GM21717 (cell line): ENCODE results near the gene PRRC2B.
"Not testable (repeated sequence)": the region's sequence is repeated elsewhere in the genome, so short reads cannot be mapped to it uniquely, and the experiment has no call there.

Experiments
- ATAC-seq: cut with Tn5 transposase; IDR thresholded peaks from one replicate; pipeline ENCODE4 v1.9.1; 2021; ENCODE audit warnings: mild to moderate bottlenecking, moderate library complexity; ENCODE audit not compliant: unreplicated experiment

PRRC2B gene

DNA sequence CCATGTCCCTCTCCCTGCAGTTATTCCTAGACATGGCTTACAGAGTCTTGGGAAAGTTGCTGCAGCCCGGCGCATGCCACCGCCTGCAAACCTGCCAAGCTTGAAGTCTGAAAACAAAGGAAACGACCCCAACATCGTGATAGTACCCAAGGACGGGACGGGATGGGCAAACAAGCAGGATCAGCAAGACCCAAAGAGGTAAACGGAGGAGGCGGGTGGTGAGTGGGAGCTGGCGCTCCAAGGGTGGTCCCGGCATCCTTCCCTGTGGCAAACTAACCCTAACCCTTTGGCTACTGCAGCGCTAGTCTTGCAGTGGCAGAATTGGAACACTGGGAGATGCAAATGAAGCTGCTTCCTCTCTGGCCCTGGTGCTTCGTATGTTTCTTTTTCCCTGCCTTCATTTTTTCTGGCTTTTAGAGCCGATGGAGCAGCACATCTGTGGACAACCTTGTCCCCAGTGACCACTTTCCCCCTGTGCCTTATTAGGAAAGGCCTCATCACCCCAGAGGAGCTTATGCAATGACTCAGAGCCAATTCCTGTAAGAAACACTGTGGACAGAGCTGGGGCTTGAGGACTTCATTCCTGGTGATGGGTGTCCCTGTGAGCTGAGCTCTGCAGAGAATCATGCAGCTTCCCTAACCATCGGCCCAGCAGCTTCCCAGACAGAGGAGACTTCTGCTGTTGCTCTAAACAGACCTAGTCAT is 38.9 kb downstream of the PRRC2B start:
- no peak for ATAC-seq

DNA sequence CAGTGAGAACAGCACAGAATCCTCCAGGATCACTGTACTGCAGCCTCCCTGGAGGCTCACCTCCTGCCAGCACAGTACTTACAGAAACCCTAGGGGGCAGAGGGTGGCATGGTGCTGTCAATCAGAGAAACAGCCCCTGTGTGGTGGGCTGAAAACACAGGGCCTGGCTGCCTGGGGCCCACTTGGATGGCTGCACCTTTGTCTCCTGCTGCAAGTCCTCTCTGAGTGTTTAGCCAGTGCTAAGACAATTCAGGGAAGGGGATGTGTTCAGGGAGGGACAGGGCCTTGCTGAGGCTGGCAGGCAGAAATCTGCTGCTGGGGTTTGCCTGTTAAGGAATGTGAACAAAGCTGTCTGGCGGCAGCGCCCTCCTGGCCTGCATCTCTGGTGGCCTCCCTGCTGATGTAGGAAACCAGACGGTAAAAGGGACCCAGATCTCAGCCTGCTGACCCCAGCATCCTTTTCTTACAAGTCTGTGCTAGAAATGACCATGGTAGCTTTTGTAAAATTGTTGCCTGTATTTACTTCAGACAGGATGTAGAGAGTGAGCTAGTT is 39.5 kb downstream of the PRRC2B start:
- no peak for ATAC-seq

DNA sequence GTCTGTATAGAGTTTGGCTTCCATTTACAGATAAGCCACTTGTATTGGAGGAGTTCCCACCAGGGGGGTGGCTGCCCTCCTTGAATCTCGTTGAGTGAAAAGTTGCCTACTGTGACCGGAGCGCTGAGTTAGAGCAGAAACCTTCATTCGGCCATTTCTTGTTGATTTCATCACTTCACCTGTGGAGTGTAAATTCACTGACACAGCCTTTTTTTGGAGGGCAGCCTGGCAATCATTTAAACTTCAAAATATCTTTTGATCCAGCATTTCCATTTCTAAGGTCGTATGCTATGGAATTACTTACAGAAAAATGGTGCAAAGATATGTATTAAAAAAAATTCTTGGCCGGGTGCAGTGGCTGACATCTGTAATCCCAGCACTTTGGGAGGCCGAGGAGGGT is 40.8 kb downstream of the PRRC2B start:
- no peak for ATAC-seq

DNA sequence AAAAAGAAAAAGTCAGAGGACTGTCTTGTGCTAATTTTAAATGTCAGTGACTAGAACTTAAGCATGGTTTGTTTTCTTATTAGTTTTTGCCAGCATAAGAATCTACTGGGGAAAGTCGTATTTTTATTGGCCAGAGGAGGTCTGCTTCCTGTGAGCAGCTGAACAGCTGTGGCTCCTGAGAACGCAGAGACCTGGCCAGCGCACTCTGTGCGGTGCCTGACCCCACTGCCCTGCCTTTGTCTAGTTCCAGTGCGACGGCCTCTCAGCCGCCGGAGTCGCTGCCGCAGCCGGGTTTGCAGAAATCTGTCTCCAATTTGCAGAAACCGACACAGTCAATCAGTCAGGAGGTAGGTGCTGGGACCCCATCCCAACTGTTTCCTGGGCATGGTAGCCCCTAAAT is 42.5 kb downstream of the PRRC2B start:
- no peak for ATAC-seq

DNA sequence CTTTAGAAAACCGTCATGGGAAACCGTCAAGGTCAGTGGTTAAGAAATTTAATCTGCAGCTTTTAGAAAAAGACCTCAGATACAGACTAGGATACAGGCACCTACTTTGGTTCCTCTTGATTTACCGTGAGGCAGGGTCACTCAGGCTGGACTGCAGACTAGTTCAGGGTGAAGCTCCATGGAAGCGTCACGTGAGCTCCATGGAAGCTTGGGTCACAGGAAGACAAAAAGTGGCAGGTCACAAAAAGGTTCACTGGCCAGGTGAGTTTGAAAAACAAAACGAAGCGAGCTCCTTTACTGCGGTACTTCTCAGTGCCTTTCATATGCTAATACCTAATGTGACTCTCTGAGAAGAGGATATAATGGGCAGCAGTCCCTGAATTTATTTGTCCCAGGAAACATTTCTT is 43.0 kb downstream of the PRRC2B start:
- ATAC-seq = no peak

DNA sequence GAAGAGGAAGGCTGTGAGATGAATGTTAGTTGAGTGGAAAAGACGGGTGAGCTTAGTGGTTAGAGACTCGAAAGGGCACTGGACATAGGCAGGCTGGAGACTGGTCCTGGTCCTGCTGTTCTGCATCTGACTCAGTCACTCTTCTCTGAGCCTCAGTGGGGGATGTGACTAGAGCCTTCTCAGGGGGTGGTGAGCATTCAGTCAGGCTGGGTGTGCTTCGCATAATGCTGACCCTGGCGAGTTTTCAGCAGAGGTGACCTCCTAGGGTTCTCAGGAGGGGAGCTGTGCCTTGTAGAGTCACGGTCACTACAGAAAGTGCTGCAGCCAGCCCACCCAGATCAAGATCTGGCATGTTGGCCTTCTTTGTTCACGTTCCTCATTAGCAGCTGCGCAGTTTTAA is 44.3 kb downstream of the PRRC2B start:
- no peak for ATAC-seq

DNA sequence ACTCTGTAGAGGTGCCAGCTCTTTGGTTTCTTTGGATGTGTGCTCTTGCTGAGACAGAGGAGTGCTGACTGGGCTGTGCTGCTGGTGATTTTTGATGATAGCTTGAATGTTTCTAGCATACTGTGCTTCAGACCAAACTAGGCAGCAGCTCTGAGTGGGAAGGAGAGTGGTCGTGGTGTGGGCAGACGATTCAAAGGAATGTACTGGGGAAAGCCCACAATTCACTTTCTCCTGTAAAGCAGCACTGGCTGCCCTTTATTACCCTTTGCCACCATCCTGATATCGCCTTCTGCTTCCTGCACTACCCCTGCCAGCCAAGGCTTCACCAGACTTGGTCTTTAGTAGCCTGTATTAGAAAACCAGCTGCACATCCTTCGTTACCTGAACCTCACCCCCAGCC is 45.3 kb downstream of the PRRC2B start:
- no peak for ATAC-seq

DNA sequence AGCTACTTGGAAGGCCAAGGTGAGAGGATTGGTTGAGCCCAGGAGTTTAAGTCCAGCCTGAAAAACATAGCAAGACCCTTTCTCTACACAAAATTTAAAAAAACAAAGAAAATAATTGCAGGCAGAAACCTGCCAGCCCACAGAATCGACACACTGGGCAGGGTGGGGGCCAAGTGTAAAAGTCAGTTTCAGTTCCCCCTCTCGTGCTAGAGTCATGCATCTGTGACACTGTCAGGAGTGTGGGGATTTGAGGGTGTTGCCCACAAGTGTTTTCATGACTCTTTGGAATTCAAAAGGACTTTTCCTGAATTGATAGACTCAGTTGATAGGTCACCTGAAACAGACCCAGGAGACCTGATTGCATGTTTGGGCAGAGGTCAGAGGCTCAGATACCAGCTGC is 47.6 kb downstream of the PRRC2B start:
- ATAC-seq = no peak

DNA sequence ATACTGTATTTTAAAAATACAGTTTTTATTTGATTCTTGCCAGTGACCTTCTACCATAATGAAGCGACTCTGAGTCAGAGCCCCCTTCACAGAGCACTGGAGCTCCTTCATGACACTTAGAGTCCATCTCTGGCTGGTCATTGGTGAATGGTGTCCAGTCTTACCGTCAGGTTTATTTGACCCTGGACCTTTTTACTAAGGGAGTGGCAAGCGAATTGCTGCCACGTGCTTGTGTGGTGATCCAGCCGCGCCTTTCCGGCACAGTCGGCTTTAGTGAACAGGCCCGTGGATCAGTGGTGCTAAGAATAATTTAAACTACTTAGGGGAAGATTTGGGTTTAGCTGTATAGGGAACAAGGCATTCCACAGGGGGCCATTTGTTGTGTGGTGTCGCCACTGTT is 48.5 kb downstream of the PRRC2B start:
- ATAC-seq = no peak

DNA sequence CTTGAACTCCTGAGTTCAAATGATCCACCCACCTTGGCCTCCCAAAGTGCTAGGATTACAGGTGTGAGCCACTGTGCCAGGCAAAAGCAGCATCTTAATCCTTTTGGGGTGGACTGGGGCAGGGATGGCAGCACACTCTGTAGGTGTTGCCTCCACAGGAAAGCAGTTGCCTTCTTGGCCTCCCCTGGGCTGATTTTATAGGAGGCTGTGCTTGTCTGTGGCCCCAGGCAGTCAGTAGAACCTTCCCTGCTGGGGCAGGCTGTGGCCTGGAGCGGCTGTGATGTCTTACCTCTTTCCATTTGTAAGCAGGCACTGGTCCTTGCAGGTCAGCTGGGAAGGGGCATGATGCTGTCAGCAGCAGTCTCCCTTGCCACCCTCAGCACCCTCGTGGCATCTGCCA is 49.8 kb downstream of the PRRC2B start:
- no peak for ATAC-seq

DNA sequence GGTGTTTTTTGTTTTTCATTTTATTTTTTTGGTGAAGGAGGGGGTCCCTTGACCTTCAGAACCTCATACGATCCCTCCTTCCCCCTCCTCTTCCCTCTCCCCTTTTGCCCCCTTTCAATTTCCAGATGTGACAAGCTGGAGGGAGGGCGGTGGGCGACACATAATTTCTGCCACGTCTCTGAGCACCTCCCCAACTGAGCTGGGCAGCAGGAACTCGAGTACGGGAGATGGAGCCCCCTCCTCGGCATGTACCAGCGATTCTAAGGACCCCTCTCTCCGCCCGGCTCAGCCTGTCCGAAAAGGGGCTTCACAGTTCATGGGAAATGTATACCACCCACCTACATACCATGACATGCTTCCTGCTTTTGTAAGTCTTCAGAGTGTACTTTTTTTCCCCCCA is 52.4 kb downstream of the PRRC2B start:
- no peak for ATAC-seq

DNA sequence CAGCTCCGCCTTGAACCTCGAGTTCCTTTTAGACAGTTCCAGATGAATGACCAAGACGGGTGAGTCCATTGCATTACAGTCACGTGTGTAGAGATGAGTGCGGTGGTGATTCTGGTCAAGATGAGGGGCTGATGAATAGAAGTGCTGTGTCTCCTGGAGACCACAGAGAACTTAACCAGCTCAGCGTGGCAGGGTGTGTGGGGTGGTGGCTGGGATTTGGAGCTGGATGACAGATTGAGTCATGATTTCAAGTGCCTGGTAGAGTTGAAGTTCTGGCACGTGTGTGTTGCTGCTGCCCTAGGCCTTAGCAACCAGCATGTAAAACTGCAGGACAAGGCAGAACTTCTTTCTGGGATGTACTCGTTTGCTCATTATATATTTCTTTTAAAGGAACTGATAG is 53.3 kb downstream of the PRRC2B start:
- no peak for ATAC-seq

DNA sequence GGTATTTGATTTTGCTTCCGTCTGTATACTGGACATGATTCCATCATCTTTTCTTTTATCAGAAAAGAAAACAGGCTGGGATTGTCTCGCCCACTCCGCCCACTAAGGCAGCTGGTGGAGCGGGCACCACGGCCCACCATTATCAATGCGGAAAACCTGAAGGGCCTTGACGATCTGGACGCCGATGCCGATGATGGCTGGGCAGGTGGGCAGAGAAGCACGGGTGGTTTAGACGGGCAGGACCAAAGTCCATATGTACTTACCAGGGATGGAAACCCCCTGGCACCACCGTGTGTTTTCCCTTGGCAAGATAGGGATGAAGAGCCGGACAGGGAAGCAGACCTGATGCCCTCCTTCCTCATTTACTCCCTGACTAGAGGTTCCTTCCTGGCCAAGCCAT is 53.7 kb downstream of the PRRC2B start:
- no peak for ATAC-seq

DNA sequence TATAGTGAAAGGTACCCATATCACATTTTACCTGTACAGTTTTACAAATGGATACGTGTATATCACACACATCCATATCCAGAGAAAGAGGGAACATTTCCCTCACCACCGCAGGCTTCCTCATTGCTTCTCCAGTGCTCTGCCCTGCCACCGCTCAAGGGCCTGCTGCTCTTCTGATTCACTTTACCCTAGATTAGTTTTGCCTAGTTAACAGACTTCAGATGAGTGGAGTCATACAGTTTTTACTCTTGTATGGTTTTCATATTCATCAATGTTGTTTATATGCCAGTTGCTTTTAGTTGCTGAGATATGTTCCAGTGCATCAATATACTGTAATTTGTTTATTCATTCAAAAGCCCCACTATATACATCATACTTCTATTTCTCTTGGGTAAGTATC is 54.9 kb downstream of the PRRC2B start:
- no peak for ATAC-seq

DNA sequence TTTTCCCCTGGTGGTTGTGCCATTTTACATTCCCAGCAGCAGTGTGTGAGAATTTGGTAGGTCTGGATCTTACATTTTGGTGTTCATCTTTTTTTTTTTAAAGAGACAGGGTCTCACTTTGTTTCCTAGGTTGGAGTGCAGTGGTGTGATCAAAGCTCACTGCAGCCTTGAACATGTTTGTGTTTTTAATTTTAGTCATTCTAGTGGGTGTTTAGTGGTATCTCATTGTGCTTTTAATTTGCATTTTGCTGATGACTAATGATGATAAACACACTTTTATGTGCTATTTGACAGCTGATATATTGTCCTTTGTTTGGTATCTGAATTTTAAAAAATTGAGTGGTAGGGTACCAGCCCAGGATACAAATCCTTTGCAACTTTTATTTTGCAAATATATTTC is 55.4 kb downstream of the PRRC2B start:
- ATAC-seq = no peak

DNA sequence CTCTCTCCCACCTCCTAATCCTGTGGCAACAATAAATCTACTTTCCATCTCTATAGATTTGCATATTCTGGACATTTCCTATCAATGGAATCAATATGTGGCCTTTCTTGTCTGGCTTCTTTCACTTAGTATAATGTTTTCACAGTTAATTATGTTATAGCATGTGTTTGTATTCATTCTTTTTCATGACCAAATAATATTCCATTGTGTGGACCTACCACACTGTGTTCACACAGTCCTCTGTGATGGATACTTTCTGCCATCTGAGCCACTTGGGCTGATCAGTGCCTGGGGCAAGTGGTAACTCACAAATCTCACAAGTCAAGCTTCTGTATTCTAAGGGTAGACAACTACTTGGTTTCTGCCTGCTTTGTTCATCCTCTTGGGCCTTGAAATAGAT is 60.1 kb downstream of the PRRC2B start:
- ATAC-seq = no peak

DNA sequence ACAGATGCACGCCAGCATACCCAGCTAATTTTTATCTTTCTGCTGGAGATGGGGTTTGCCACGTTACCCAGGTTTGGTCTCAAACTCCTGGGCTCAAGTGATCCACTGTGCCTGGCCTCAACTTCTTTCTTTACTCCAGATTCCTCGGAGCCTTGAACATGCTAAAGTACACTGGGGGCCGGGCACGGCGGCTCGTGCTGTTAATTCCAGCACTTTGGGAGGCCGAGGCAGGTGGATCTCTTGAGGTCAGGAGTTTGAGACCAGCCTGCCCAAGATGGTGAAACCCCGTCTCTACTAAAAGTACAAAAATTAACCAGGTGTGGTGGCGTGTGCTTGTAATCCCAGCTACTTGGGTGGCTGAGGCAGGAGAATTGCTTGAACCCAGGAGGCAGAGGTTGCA is 61.8 kb downstream of the PRRC2B start:
- not testable (repeated sequence) for ATAC-seq

DNA sequence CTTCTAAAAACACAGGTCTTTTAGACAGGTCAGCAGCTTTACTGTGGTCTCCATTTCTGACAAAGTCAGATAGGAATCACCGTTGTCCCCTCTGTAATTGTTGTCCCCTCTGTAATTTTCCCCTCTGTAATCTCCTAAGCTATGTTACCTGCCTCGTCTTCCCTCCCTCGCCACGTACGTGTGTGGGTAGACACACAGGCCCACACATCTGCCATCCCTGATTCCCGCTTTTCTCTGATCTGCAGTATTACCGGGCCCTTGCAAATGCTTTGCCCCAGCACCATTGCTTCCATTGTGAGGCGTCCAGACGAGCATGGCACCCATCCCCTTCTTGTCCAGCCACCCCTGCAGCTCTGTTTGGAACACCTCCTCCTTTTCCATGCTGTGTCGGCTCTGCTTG is 63.9 kb downstream of the PRRC2B start:
- no peak for ATAC-seq

DNA sequence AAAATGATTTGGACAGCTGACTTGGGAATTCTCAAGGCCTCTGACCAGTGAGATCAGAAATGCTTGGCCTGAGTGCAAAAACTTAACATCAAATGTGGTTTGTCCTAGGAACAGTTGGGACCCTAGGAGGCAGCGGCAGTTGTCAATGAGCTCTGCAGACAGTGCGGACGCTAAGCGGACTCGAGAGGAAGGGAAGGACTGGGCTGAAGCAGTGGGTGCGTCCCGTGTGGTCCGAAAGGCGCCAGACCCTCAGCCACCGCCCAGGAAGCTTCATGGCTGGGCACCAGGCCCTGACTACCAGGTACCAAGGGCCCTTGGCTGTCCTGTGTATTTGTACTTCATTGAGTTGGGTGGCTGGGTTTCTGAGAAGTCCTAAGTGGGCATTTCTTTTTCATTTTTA is 65.2 kb downstream of the PRRC2B start:
- ATAC-seq = no peak

DNA sequence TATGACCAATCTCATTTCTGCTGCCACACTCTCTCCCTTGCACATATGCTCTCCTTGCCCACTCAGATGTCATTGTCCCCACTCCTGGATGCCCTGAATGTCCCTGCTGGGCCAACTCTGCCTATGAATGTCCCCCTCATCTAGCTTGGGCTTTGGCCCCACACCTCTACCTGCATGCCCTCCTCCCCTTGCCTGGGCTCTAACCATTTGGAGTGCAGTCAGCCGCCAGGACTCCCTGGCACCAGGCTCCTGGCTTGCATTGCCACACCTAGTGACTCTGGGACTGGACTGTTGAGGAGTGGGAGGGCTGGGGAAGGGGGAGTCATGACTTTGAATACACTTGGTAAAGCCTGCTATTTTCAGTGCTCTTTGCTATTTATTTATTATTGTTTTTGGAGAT is 67.3 kb downstream of the PRRC2B start:
- no peak for ATAC-seq

DNA sequence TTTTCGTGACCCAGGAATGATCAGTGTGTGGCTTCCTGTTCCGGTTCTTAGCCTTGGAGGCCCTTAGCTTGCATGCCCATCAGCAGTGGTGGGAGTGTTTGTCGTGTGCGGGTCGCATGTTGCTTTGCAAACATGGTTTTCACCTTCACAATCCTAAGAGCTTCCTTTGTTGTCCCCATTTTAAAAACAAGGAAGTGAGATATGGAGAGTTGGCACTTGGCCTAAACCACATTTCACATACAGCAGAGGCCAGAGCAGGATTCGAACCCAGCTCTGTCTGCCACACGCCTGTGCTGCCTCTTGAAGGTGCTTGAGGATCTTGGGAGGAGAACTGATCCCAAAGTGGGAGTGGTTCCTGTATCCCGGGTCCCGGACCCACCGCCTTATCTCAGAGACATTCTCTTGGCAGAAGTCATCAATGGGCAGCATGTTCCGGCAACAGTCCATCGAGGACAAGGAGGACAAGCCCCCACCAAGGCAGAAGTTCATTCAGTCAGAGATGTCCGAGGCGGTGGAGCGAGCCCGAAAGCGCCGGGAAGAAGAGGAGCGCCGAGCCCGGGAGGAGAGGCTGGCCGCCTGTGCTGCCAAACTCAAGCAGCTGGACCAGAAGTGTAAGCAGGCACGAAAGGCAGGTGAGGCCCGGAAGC is 70.6 kb downstream of the PRRC2B start:
- ATAC-seq = no peak

DNA sequence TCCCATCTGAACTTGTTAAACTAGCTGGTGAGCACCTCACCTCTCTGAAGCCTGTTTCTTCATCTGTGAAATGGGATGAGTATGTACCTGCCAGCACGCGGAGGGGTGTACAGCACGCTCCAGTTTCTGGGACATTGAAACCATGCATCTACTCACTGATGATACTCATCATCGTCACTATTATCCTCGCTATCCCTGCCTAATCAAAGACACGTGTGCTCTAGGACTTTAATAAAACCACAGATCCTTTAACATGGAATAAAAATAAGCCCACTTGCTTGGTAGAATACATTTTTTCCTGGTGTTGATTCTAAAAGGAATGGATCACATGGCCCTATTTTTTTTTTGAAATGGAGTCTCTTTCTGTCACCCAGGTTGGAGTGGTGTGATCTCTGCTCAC is 71.5 kb downstream of the PRRC2B start:
- no peak for ATAC-seq
